ENCODE data around the gene SLC9A8. TPM values are rescaled to one million over a fixed set of nuclear protein-coding genes. Genes with fewer than 3 reads are reported as not detected.

SLC9A8 gene
- total RNA-seq, 1 experiment from 2014 or later, result 6.7 TPM

DNA sequence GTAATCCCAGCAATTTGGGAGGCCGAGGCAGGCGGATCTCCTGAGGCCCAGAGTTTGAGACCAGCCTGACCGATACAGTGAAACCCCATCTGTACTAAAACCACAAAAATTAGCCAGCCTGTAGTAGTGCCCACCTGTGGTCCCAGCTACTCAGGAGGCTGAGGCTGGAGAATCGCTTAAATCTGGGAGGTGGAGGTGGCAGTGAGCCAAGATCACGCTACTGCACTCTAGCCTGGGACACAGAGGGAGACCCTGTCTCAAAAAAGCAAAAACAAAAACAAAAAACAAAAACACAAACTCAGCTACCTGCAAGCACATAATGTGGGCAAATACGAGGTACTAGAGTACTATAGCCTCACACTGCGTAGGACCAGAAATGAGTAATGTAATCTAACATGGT is 106.4 kb downstream of the SLC9A8 start:
- TF ChIP-seq CEBPB (IDR thresholded peaks at IDR 0.05; ENCODE audit: low read depth) (no peak), ATF3 (IDR thresholded peaks at IDR 0.05) (no peak), ZNF274 (IDR thresholded peaks at IDR 0.05; ENCODE audit: low read depth, low read length) (no peak), ZFX (IDR thresholded peaks at IDR 0.05) (no peak)
- DNase-seq (ENCODE audit: low read depth, low spot score) (no peak), ATAC-seq (no peak)
- RAD21 ChIA-PET (ENCODE audit: low non-redundant PET in 1 of 2, low total read pairs in 2 of 2, uncharacterized antibody in 2 of 2, unreplicated experiment in 2 of 2), result no interaction called here
- Histone ChIP-seq H3K9me2 (ENCODE audit: insufficient read depth) (no peaks in the 10 kb centered on the region), H3K9ac (ENCODE audit: low read length) (no peak overlapping the region), H4K20me1 (ENCODE audit: insufficient read depth) (no peaks in the 10 kb centered on the region), H2AFZ (ENCODE audit: low read depth, low read length, poor library complexity, severe bottlenecking) (no peak overlapping the region), H3K79me2 (ENCODE audit: insufficient read depth, low read length) (peaks cover 12% of the 10 kb centered on the region), H3K9me3 (ENCODE audit: control insufficient read depth in 1 of 2, insufficient read depth in 1 of 2, low read depth in 1 of 2, low read length in 2 of 2) (no peaks in the 10 kb centered on the region), H3K27ac (ENCODE audit: low read depth, low read length) (no peak overlapping the region), H3K4me2 (ENCODE audit: low read length) (no peak overlapping the region), H3K27me3 (ENCODE audit: insufficient read depth, low read length) (no peaks in the 10 kb centered on the region), H3K4me3 (replicated peaks in 1 of 2; ENCODE audit: low read depth in 1 of 2, low read length in 2 of 2) (no peak overlapping the region), H3K36me3 (ENCODE audit: control insufficient read depth in 1 of 2, insufficient read depth in 2 of 2, low read length in 2 of 2) (no peaks in the 10 kb centered on the region), H3K4me1 (ENCODE audit: control insufficient read depth in 1 of 2, insufficient read depth in 2 of 2, low read length in 2 of 2) (peaks cover 6 to 23% of the 10 kb centered on the region in 2 experiments)
- intact Hi-C loops (cut with micrococcal nuclease), result no loop called here
- CTCF ChIA-PET, result no interaction called here
- POLR2A ChIA-PET, result no interaction called here
- BruUV-seq (replicated peaks), result no TSS peak

- TF ChIP-seq SIN3A (IDR thresholded peaks at IDR 0.05; ENCODE audit: low read depth) (no peak), POLR2AphosphoS5 (IDR thresholded peaks at IDR 0.05; ENCODE audit: low read depth, low read length) (no peak), TCF7L2 (IDR thresholded peaks at IDR 0.05; ENCODE audit: borderline replicate concordance, extremely low read depth, insufficient read depth, insufficient read length) (no peak), RAD21 (IDR thresholded peaks at IDR 0.05; ENCODE audit: low read depth) (no peak), EZH2phosphoT487 (IDR thresholded peaks at IDR 0.05; ENCODE audit: borderline replicate concordance) (no peak), EGR1 (IDR thresholded peaks at IDR 0.05; ENCODE audit: low read depth) (no peak)
- TF ChIP-seq, protein P1, sequence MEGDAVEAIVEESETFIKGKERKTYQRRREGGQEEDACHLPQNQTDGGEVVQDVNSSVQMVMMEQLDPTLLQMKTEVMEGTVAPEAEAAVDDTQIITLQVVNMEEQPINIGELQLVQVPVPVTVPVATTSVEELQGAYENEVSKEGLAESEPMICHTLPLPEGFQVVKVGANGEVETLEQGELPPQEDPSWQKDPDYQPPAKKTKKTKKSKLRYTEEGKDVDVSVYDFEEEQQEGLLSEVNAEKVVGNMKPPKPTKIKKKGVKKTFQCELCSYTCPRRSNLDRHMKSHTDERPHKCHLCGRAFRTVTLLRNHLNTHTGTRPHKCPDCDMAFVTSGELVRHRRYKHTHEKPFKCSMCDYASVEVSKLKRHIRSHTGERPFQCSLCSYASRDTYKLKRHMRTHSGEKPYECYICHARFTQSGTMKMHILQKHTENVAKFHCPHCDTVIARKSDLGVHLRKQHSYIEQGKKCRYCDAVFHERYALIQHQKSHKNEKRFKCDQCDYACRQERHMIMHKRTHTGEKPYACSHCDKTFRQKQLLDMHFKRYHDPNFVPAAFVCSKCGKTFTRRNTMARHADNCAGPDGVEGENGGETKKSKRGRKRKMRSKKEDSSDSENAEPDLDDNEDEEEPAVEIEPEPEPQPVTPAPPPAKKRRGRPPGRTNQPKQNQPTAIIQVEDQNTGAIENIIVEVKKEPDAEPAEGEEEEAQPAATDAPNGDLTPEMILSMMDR (IDR thresholded peaks at IDR 0.05 in 2 of 3, conservative IDR thresholded peaks at IDR 0.05 in 1 of 3; ENCODE audit: borderline replicate concordance in 1 of 3, insufficient read depth in 1 of 3, low read depth in 2 of 3, low read length in 2 of 3), result no peak
- TF ChIP-seq, protein P2, sequence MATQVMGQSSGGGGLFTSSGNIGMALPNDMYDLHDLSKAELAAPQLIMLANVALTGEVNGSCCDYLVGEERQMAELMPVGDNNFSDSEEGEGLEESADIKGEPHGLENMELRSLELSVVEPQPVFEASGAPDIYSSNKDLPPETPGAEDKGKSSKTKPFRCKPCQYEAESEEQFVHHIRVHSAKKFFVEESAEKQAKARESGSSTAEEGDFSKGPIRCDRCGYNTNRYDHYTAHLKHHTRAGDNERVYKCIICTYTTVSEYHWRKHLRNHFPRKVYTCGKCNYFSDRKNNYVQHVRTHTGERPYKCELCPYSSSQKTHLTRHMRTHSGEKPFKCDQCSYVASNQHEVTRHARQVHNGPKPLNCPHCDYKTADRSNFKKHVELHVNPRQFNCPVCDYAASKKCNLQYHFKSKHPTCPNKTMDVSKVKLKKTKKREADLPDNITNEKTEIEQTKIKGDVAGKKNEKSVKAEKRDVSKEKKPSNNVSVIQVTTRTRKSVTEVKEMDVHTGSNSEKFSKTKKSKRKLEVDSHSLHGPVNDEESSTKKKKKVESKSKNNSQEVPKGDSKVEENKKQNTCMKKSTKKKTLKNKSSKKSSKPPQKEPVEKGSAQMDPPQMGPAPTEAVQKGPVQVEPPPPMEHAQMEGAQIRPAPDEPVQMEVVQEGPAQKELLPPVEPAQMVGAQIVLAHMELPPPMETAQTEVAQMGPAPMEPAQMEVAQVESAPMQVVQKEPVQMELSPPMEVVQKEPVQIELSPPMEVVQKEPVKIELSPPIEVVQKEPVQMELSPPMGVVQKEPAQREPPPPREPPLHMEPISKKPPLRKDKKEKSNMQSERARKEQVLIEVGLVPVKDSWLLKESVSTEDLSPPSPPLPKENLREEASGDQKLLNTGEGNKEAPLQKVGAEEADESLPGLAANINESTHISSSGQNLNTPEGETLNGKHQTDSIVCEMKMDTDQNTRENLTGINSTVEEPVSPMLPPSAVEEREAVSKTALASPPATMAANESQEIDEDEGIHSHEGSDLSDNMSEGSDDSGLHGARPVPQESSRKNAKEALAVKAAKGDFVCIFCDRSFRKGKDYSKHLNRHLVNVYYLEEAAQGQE (IDR thresholded peaks at IDR 0.05; ENCODE audit: low read depth), result no peak
- RAD21 ChIA-PET (ENCODE audit: low non-redundant PET in 1 of 2, low total read pairs in 2 of 2, uncharacterized antibody in 2 of 2, unreplicated experiment in 2 of 2), result no interaction called here
- H3K27me3 ChIP-seq (ENCODE audit: insufficient read depth, low read length), result no peaks in the 10 kb centered on the region
- no peak overlapping the region for H3K4me2 ChIP-seq (ENCODE audit: low read length)
- H3K79me2 ChIP-seq (ENCODE audit: insufficient read depth, low read length), result peaks cover 8% of the 10 kb centered on the region
- peaks cover 4 to 18% of the 10 kb centered on the region in 2 experiments for H3K4me1 ChIP-seq (ENCODE audit: control insufficient read depth in 1 of 2, insufficient read depth in 2 of 2, low read length in 2 of 2)
- DNase-seq (ENCODE audit: low read depth, low spot score) (no peak), ATAC-seq (no peak)
- no peaks in the 10 kb centered on the region for H3K9me3 ChIP-seq (ENCODE audit: control insufficient read depth in 1 of 2, insufficient read depth in 1 of 2, low read depth in 1 of 2, low read length in 2 of 2)
- H4K20me1 ChIP-seq (ENCODE audit: insufficient read depth), result no peaks in the 10 kb centered on the region
- no peaks in the 10 kb centered on the region for H3K36me3 ChIP-seq (ENCODE audit: control insufficient read depth in 1 of 2, insufficient read depth in 2 of 2, low read length in 2 of 2)
- POLR2A ChIA-PET, result no interaction called here
- no TSS peak for BruUV-seq (replicated peaks)
- no peak overlapping the region for H3K4me3 ChIP-seq (replicated peaks in 1 of 2; ENCODE audit: low read depth in 1 of 2, low read length in 2 of 2)
- no peak overlapping the region for H3K9ac ChIP-seq (ENCODE audit: low read length)
- H3K9me2 ChIP-seq (ENCODE audit: insufficient read depth), result no peaks in the 10 kb centered on the region
- CTCF ChIA-PET, result no interaction called here
- H3K27ac ChIP-seq (ENCODE audit: low read depth, low read length), result no peak overlapping the region
- intact Hi-C loops (cut with micrococcal nuclease), result no loop called here
- H2AFZ ChIP-seq (ENCODE audit: low read depth, low read length, poor library complexity, severe bottlenecking), result no peak overlapping the region
Observed at GRCh38 chr20:49919461-49919860, 106.8 kb downstream of the SLC9A8 start.
